Heart left ventricle (tissue), 13 donors: ENCODE data around the gene MAPK10.

ENCODE experiments used
- CTCF ChIP-seq, 12 donors: fragments of 200-600 bp; sonication (generic) in 4 of 12; IDR thresholded peaks; one replicate each; pipeline versions ENCODE4 v1.5.0 to v1.8.0; 2018 to 2022; ENCODE audit warnings: antibody characterized with exemption in 12 of 12, mild to moderate bottlenecking in 5 of 12
- POLR2A ChIP-seq, 2 donors: fragments of 450-650 bp; IDR thresholded peaks; one replicate each; pipeline ENCODE4 v1.6.1; 2017; ENCODE audit warnings: antibody characterized with exemption in 2 of 2, mild to moderate bottlenecking in 2 of 2, moderate library complexity in 2 of 2
- donor health status: ischemic (EF 13 %, LVEDD 7.1; RV severe dilation, severe dysfunction).
- donor health status: DM: no; HTN: yes; CAD: no.
- donor health status: DM: no; HTN: no; CAD: no.
- donor health status: ischemic (EF 25% LVEDD 6.9; RV normal size, moderate dysfunction).
- donor health status: ischemic (EF 25% LVEDD 5.7; RV mildly dilated, moderate dysfunction).
- donor health status: ischemic (EF 35%, LVEDD 5.7; RV mildly dilated, moderate dysfunction).
- donor health status: nonischemic (EF 11% LVEDD 7.7; RV severe dilation, severe dysfunction).
- donor health status: DM: yes; HTN: yes; CAD: no.
- donor health status: PGD.
- donor health status: ischemic (EF 29% LVEDD 5.4; RV normal size, mild dysfunction).
- donor health status: nonischemic (EF 23%, LVEDD 6.1; RV moderate dilation, normal function).

- TF ChIP-seq CTCF (IDR thresholded peaks at IDR 0.05) (no peak), POLR2A (IDR thresholded peaks at IDR 0.05) (no peak)
Observed at GRCh38 chr4:86130160-86130933, 229.5 kb downstream of the MAPK10 start.
